B cell (primary cell): ENCODE data around the gene BCL2L1.

ENCODE experiments used
- CTCF ChIP-seq: fragments of 200-600 bp; IDR thresholded peaks from one replicate; pipeline ENCODE4 v1.8.0; 2022; ENCODE audit warnings: antibody characterized with exemption, mild to moderate bottlenecking
- EZH2 ChIP-seq: IDR thresholded peaks from 2 replicates; pipeline ENCODE4 v1.6.1; 2012; ENCODE audit warnings: borderline replicate concordance, low read depth, mild to moderate bottlenecking, moderate library complexity, low read length; ENCODE audit not compliant: insufficient read depth, poor library complexity, severe bottlenecking

DNA sequence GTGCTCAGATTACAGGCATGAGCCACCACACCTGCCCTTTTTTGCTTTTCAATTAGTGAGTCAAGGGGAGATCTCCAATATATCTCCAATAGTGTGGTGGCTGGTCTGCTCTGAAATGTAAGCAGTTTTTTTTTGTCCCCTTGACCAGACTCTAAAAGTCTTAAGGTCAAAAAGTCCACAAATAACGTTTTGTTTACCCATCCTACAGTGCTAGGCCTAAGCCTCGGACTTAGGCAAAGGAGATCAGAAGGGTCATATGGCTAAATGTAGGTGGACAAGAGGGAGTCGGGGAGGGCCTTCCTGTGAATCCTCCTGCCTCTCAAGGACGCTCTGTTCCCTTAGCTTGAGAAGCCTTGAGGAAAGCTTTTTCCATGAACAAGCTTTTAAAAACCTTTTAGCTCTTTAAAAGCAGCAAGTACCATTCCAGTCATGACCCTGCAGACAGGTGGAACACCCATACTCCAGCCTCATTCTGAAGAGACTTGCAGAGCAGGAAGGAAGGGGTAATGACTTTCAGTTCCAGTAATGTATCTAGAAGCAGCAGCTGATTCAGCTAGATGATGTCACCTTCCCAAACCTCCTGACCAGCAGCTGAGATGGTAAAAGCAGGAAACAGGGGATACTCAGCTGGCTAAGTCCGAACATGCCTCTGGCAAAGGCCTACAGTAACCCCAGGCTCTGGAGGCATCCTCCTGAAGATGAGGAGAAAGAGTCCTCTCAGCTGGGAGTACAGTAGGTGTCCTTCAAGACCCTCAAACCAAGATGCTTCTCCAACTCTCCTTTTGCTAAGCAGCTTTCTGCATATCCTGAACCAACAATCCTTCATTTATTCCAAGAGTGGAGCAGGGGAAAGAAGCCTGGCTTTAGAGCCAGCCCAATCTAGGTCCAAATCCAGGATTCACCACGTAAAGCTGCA lies 23.6 kb downstream of the BCL2L1 start:
- TF ChIP-seq CTCF (no peak), EZH2 (no peak)
